Heart left ventricle (tissue), 16 donors: ENCODE results near the gene HTR2A. TPM values are rescaled to one million over a fixed set of nuclear protein-coding genes. Genes with fewer than 3 reads are reported as not detected.

Source experiments
- ATAC-seq, 4 donors: fragments of 200-7000 bp; cut with Tn5 transposase; one replicate each; pipeline ENCODE4 v1.9.1; 2020 to 2022; ENCODE audit warnings: moderate library complexity in 4 of 4, mild to moderate bottlenecking in 3 of 4, moderate number of reproducible peaks in 1 of 4
- DNase-seq, 5 donors: peaks; one replicate each; pipeline ENCODE4 v3.0.0-alpha.2; 2020
- H3K27ac ChIP-seq, 12 donors: fragments of 200-600 bp; sonication (generic) in 4 of 12; one replicate each; pipeline versions ENCODE4 v1.5.0 to v1.8.0; 2016 to 2022; ENCODE audit warnings: mild to moderate bottlenecking in 2 of 12
- H3K27me3 ChIP-seq, 9 donors: fragments of 200-600 bp; sonication (generic) in 2 of 9; one replicate each; pipeline versions ENCODE4 v1.5.1 to v1.8.0; 2016 to 2022; ENCODE audit warnings: mild to moderate bottlenecking in 3 of 9
- H3K36me3 ChIP-seq, 9 donors: fragments of 200-600 bp; sonication (generic) in 2 of 9; one replicate each; pipeline versions ENCODE4 v1.5.0 to v1.8.0; 2018 to 2022; ENCODE audit warnings: mild to moderate bottlenecking in 2 of 9
- H3K4me1 ChIP-seq, 12 donors: fragments of 200-600 bp; sonication (generic) in 4 of 12; one replicate each; pipeline versions ENCODE4 v1.5.0 to v1.8.0; 2016 to 2022; ENCODE audit warnings: mild to moderate bottlenecking in 3 of 12
- H3K4me3 ChIP-seq, 12 donors: fragments of 200-600 bp; sonication (generic) in 4 of 12; one replicate each; pipeline versions ENCODE4 v1.5.0 to v1.8.0; 2017 to 2022; ENCODE audit warnings: mild to moderate bottlenecking in 9 of 12, moderate library complexity in 4 of 12
- H3K9me3 ChIP-seq, 12 donors: fragments of 200-600 bp; sonication (generic) in 4 of 12; one replicate each; pipeline versions ENCODE4 v1.5.0 to v1.8.0; 2016 to 2022; ENCODE audit warnings: mild to moderate bottlenecking in 1 of 12
- CTCF ChIP-seq, 12 donors: fragments of 200-600 bp; sonication (generic) in 4 of 12; IDR thresholded peaks; one replicate each; pipeline versions ENCODE4 v1.5.0 to v1.8.0; 2018 to 2022; ENCODE audit warnings: antibody characterized with exemption in 12 of 12, mild to moderate bottlenecking in 5 of 12
- POLR2A ChIP-seq, 2 donors: fragments of 450-650 bp; IDR thresholded peaks; one replicate each; pipeline ENCODE4 v1.6.1; 2017; ENCODE audit warnings: antibody characterized with exemption in 2 of 2, mild to moderate bottlenecking in 2 of 2, moderate library complexity in 2 of 2
- WGBS, 4 donors: extraction: QIAGEN DNeasy Blood & Tissue Kit in 2 of 4; methylation state at CpG; one replicate each; pipeline versions ENCODE4 v1.1.5 to v1.1.7; 2013 to 2018; 5-methylcytosine and 5-hydroxymethylcytosine counted together
- intact Hi-C, 10 donors: fragments of 100-400 bp; cut with DNase I; formaldehyde crosslinking; loops; one replicate each; pipeline versions ENCODE4 v1.11.1 to v1.14.2; 2022
- polyA plus RNA-seq, 2 donors: library from polyadenylated mRNA; stranded (reverse); fragments of 200-250 nt; gene quantifications; one replicate each; pipeline ENCODE4 v1.2.3, GENCODE V29; 2013
- total RNA-seq, 9 donors: library from RNA; depleted of rRNA in 2 of 9; stranded (reverse); fragments of >200 nt in 2 of 9; fragmentation: NEBNext Ultra II Directional in 3 of 9; extraction: Animal tissue kit (Norgen Biotek cat#: 25700) in 3 of 9; gene quantifications; one replicate each; pipeline versions ENCODE4 v1.1.0 to v1.2.4, GENCODE V29; 2016 to 2023
- donor health status: ischemic (EF 13 %, LVEDD 7.1; RV severe dilation, severe dysfunction).
- donor health status: healthy with polysubstance abuse.
- donor health status: DM: no; HTN: yes; CAD: no.
- donor health status: DM: no; HTN: no; CAD: no.
- donor health status: ischemic (EF 25% LVEDD 6.9; RV normal size, moderate dysfunction).
- donor health status: ischemic (EF 25% LVEDD 5.7; RV mildly dilated, moderate dysfunction).
- donor health status: healthy.
- donor health status: DM: yes; HTN: yes; CAD: no.
- donor health status: ischemic (EF 35%, LVEDD 5.7; RV mildly dilated, moderate dysfunction).
- donor health status: nonischemic (EF 11% LVEDD 7.7; RV severe dilation, severe dysfunction).
- donor health status: DM: yes; HTN: yes; CAD: no.
- donor health status: PGD.
- donor health status: ischemic (EF 29% LVEDD 5.4; RV normal size, mild dysfunction).
- donor health status: nonischemic (EF 23%, LVEDD 6.1; RV moderate dilation, normal function).

The HTR2A gene
- total and polyA plus RNA-seq, 11 donors: 0.04 to 0.41 (median 0.19) TPM; not detected in 5

DNA sequence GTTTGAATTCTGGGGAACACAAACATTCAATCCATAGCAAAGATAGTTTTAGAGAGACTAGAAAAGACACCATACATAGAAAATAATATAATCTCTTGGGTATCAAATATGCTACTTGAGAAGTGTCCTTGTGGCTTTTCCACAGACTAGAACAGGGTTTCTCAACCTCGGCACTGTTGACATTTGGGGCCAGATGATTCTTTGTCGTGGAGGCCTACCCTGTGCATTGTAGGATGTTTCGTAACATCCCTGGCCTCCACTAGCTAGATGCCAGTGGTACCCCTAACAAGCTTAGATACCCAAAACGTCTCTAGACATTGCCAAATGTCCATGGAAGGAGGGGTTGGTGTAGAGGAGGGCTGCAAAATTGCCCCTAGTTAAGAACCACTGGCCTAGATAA, 97.7 kb downstream of the HTR2A start:
- H3K27me3 ChIP-seq: no peaks in the 10 kb centered on the region
- H3K27ac ChIP-seq: no peak overlapping the region
- no peaks in the 10 kb centered on the region for H3K9me3 ChIP-seq
- no peaks in the 10 kb centered on the region for H3K36me3 ChIP-seq
- peaks cover 0 to 32% (median 21%) of the 10 kb centered on the region in 12 donors for H3K4me1 ChIP-seq
- ATAC-seq (no peak), DNase-seq (no peak)
- H3K4me3 ChIP-seq: no peak overlapping the region
- intact Hi-C loops: no loop called here
- 82 to 90% (median 86%) methylated on average over 4 of the region's 4 CpGs for WGBS, 4 donors
- TF ChIP-seq POLR2A (IDR thresholded peaks at IDR 0.05) (no peak), CTCF (IDR thresholded peaks at IDR 0.05) (no peak)

- Histone ChIP-seq H3K4me3 (peak overlapping the region; percentile 63 to 97 (median 81)), H3K27me3 (no peaks in the 10 kb centered on the region), H3K27ac (peak overlapping the region; percentile 78 to 94 (median 90)), H3K9me3 (no peaks in the 10 kb centered on the region), H3K36me3 (peaks cover 0 to 10% (median 3%) of the 10 kb centered on the region in 9 donors), H3K4me1 (peaks cover 0 to 46% (median 30%) of the 10 kb centered on the region in 12 donors)
- DNase-seq (no peak), ATAC-seq (no peak)
- WGBS, 4 donors: 52 to 63% (median 56%) methylated on average over 8 to 9 of the region's 9 CpGs
- intact Hi-C loops: no loop called here
- TF ChIP-seq POLR2A (IDR thresholded peaks at IDR 0.05) (no peak), CTCF (IDR thresholded peaks at IDR 0.05) (no peak)
These were observed 99.2 kb downstream of the HTR2A start for GRCh38 chr13:46797501-46798237.

GRCh38 chr13:46796515-46797474, 100.1 kb downstream of the HTR2A start, which contains the start of gene ESD:
Gene ESD (minus strand): TSS chr13:46797161. CDS start chr13:46791413, 5,748 bp downstream.
- Histone ChIP-seq H3K36me3 (peaks cover 0 to 17% (median 10%) of the 10 kb centered on the region in 9 donors), H3K4me1 (peaks cover 0 to 49% (median 30%) of the 10 kb centered on the region in 12 donors), H3K4me3 (peak within 1 kb of the TSS; percentile 63 to 97 (median 81)), H3K27me3 (no peaks in the 10 kb centered on the region), H3K9me3 (no peaks in the 10 kb centered on the region), H3K27ac (peak within 1 kb of the TSS; percentile 78 to 94 (median 90))
- ATAC-seq (peak; percentile 98 to 99 (median 99)), DNase-seq (peak; percentile 94 to 97 (median 95))
- intact Hi-C loops: no loop called here
- WGBS, 4 donors: 0 to 5% (median 1%) methylated on average over 52 to 77 of the region's 77 CpGs
- peak in 3 of 12 donors; percentile 1 to 9 (median 9) for TF ChIP-seq CTCF (IDR thresholded peaks at IDR 0.05)
- TF ChIP-seq POLR2A (IDR thresholded peaks at IDR 0.05): peak in 1 of 2 donors; percentile 82
